GM19328 (cell line): Measurements from ENCODE around the gene PMS1.
"Not testable (repeated sequence)": the region's sequence is repeated elsewhere in the genome, so short reads cannot be mapped to it uniquely, and the experiment has no call there.

Source experiments
- ATAC-seq: cut with Tn5 transposase; IDR thresholded peaks from one replicate; pipeline ENCODE4 v1.9.1; 2021; ENCODE audit warnings: mild to moderate bottlenecking, moderate library complexity; ENCODE audit not compliant: unreplicated experiment

The PMS1 gene

DNA sequence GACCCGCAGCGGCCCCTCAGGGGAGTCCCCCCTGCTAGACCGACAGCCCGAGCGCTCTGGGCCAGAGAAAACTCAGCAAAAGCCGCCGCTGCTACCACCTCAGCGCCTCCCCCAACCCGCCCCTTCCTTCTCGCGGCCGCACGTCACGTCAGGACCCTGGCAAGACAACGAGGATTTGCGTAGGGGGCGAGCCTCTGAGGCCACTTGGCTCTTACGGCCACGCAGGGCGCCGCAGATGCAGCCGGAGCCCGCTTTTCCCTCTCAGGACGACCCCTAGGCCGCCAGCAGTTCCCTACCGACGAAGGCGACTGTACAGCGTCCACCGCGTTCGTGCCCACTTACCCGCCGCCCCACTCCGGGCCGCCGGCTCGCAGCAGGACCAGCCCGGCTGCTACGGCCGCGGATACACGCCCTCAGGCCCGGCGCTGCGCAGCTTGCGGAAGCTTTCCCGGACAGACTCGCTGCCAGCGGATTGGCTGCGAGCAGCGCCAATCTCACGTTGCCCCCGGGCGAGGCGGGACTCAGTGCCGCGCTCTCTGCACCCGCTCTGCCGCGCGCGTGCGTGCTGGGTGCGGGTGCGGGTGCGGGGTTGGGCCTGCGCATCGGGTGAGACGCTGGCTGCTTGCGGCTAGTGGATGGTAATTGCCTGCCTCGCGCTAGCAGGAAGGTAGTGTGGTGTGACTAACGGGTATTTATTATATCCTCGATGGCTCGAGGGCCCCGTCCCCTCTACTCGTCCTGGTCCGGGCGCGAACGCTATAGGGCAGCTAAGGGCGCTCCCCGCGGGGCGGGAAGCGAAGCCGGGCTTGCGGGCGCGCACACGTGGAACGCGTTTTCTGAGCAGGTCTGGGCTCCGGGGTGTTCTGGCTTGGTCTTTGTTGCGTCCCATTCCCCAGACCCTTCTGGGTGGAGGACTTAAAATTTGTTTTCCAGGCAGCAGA, at the start of gene PMS1, which contains the start of gene ORMDL1:
Gene PMS1, plus strand, starts transcription at position 524 of the 941 bp plus-strand sequence. CDS start 7,360 bp downstream, outside the sequence.
Gene ORMDL1, minus strand, starts transcription at position 413 of the 941 bp plus-strand sequence. CDS start 1,744 bp downstream, outside the sequence.
- ATAC-seq = peak; percentile 92

GRCh38 chr2:189751080-189751658, 33.1 kb upstream of the PMS1 start:
- ATAC-seq = no peak

DNA sequence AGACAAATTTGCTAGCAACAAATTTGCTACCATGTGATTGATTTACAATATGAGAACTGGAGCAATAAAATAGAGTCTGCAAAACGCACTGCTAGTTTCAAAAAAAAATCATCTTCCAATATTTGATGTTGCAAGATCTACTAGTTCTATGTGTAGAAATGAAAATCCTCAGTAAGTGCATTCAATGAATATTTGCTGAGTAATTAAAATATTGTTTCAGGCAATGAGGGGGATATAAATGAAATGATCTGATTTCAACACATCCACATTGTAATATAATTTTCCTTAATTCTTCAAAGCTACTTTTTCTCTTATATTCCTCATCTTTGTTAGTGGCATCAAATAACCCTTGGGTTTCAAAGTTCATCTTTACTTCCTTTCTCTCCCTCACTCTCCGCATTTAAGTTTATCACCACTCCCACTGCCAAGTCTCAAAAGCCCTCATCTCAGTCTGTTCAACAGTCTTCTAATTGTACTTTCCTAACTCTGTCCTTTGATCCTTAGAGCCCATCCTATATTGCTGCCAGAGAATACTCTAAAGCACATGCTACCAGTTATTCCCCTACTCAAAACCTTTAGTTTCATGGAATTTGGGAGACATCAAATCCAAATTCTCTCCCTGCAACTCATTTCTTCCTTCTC, 27.8 kb upstream of the PMS1 start:
- no peak for ATAC-seq

DNA sequence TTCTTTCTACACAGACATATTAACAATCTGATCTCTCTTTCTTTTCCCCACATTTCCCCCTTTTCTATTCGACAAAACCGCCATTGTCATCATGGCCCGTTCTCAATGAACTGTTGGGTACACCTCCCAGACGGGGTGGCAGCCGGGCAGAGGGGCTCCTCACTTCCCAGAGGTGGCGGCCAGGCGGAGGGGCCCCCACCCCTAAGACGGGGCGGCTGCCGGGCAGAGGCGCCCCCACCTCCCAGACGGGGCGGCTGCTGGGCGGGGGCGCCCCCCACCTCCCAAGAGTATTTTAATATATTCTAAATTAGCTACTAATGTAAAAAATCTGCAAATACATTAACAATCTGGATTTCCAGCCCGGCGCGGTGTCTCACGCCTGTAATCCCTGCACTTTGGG, 24.1 kb upstream of the PMS1 start:
- not testable (repeated sequence) for ATAC-seq

DNA sequence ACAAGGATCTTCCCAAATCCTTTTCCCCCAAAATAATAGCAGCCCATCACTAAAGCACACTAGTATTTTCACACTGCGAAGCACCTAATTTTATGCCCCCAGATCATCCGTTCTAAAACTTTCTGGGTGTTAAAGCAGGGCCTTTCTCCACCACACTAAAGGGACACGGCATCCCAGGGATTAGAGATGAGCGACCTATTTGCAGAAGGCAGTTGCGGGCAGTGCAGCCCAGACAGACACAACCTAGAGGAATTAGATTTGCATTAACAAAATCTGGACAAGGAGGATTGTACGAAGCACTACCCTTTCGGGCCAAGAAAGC, 22.1 kb upstream of the PMS1 start:
- ATAC-seq = no peak

GRCh38 chr2:189762551-189763298, 21.5 kb upstream of the PMS1 start, which contains the start of gene OSGEPL1:
TSS of gene OSGEPL1 (minus strand) at chr2:189762792. CDS start at chr2:189761640, 1,152 bp downstream.
- ATAC-seq = peak; percentile 98

- no peak for ATAC-seq
Measured at GRCh38 chr2:189763908-189764661, 20.2 kb upstream of the PMS1 start.

GRCh38 chr2:189770590-189771322, 13.5 kb upstream of the PMS1 start:
- ATAC-seq = no peak

- ATAC-seq = no peak
Measured at GRCh38 chr2:189772212-189772611, 12.0 kb upstream of the PMS1 start.

DNA sequence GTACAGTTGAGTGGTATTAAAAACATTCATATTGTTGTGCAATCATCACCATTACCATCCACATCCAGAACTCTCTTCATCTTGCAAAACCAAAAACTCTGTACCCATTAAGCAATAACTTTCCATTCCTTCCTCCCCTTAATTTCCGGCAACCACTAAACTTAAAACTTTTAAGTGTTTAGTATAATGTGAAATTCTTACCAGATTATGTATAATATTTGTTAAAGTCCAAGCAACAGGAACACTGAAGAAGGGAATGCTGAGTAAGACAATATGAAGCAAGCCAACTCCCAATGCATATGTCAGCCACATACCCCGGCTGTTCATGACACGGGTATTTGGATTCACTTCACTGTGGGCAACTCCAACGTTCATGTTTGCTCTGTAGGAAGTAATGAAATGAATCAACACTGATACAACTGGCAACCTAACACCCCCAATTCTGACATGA, 2.0 kb upstream of the PMS1 start:
- no peak for ATAC-seq

GRCh38 chr2:189783451-189783926, 761 bp upstream of the PMS1 start:
- ATAC-seq = no peak

DNA sequence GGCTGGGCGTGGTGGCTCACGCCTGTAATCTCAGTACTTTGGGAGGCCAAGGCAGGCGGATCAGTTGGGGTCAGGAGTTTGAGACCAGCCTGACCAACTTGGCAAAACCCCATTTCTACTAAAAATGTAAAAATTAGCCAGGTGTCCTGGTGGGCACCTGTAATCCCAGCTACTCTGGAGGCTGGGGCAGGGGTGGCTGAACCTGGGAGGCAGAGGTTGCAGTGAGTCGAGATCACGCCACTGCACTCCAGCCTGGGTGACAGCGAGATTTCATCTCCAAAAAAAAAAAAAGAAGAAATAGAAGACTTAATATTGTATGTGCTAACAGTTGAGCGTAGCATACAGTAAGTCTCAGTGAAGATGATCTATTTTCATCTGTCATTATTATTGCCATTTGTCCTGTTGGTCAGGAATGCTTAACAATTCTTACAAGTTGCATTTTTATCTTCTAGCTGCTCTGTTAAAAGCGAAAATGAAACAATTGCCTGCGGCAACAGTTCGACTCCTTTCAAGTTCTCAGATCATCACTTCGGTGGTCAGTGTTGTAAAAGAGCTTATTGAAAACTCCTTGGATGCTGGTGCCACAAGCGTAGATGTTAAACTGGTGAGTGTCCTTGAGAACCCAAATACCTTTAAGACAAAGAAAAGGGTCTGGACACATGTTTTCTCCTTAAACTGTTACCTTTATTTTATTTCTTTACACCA, 7.2 kb downstream of the PMS1 start:
- no peak for ATAC-seq

- no peak for ATAC-seq
Measured at GRCh38 chr2:189794310-189794709, 10.1 kb downstream of the PMS1 start.

DNA sequence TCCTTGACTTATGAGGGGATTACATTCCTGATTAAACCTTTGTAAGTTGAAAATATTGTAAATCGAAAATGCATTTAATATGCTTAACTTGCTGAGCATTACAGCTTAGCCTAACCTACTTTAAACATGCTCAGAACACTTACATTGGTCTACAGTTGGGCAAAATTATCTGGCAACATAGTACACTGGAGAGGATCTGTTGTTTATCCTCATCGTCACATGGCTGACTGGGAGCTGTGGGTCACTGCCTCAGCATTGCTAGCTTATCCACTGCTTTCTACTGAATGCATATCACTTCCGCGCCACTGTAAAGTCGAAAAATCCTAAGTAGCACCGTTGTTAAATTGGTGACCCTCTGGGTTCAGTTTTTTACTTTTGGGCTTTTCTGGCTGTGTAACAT, 13.7 kb downstream of the PMS1 start:
- ATAC-seq = no peak

DNA sequence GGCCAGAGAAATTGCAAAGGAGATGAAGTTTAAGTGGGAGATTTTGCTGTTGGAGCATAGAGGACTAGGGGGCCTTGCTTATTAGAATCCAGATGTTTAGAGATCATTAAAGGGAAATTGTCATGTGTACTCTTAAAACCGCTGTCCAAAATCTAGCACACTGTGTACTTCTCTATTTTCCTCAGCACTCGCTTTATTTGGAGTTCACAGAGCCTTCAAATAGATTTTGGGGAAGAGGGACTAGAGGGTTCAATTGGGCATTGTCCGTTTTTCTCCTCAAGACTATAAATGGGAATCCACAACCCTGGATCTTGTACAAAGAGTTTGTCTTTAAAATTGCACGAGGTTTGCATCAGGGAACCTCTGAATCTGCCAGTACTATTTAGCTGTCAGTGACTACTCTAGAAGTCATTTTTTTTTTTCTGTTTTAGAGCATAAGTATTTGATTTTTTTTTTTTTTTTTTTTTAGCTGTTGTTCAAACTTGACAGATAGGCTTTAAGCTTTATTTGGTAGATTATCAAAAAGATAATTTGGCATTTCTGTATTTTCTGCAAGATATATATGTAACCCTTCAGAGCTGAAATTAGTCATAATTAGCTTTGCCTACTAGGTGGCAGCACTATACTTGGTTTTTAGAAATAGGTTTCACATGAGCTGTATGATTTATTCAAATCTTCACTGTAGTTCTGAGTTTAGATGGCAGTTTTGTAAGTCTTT, 14.2 kb downstream of the PMS1 start:
- ATAC-seq = no peak

DNA sequence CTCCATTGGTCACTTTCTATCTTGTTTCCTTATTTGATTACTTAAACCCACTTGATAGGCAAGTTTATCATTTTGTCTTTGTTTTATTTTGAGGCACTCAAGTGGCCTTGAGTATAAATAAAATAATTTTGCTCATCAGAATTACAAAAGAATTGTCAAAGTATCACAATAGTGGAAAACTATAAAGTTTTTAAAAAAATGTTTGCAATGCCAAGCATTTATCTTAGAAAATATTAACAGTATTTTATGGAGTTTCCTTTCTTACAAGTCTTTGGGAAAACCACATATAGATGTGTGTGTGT, 14.7 kb downstream of the PMS1 start:
- ATAC-seq = no peak

- ATAC-seq = no peak
Measured at GRCh38 chr2:189799531-189799930, 15.3 kb downstream of the PMS1 start.

DNA sequence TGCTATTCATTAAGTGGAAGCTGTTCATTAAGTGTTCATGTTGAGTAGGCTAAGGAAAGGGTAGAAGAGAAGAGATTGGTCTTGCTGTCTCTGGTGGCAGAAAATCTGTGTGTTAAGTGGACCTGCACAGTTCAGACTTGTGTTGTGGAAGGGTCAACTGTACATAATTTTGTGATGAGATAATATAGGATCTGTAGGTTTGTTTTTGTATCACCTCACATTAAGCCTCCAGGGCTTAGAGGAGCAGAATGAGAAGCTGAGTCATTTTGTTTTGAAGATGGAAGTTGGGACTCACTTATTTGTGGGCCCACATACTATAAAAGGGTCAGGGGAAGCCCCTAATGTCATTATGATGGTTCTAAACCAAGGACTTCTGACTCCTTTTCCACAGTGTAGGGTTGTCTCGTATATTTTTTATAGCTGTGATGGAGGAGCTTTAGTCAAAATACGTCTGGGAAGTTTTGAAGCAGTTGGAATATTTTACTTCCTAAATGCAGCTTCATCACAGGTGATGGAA, 18.2 kb downstream of the PMS1 start:
- no peak for ATAC-seq
